GM06990 (cell line): ENCODE measurements around the gene ACER1.

Source experiments
- DNase-seq: peaks from one replicate; pipeline ENCODE4 v3.0.0-alpha.2; 2011; ENCODE audit not compliant: insufficient read length; ENCODE audit errors: extremely low read depth
- H3K27me3 ChIP-seq: replicated peaks from 2 replicates; pipeline ENCODE4 v1.6.0; 2011; ENCODE audit warnings: low read length; ENCODE audit not compliant: control insufficient read depth, insufficient read depth
- H3K36me3 ChIP-seq: 2 replicates; pipeline ENCODE4 v1.5.1; 2011; ENCODE audit warnings: low read length; ENCODE audit not compliant: control insufficient read depth, insufficient read depth
- H3K4me3 ChIP-seq: replicated peaks from 2 replicates; pipeline ENCODE4 v1.5.1; 2011; ENCODE audit warnings: low read depth, mild to moderate bottlenecking, control low read depth, low read length
- TF ChIP-seq, protein P1 (sequence below): IDR thresholded peaks from 2 replicates; pipeline ENCODE4 v1.5.1; 2011; ENCODE audit warnings: low read length, control low read depth, mild to moderate bottlenecking, inconsistent platforms; ENCODE audit not compliant: insufficient read depth, poor library complexity, severe bottlenecking

Gene ACER1

DNA sequence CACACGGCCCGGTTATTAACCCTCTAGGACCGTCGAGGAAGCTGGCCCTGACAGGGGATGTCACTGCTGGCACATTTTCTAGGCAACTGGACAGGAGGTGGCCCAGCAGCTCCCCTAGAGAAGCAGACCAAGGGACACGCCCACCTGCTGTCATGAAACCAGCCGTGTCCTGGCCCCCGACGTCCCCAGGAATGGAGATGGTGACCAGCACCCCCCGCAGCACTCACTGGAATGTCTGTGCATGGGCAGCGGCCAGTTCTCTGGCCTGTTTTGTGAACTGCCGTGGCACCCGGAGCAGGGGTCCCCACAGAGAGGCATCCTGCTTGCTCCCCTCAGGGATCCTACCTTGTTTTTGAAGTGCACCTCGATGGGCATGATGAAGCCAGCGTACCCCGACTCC, 71.5 kb downstream of the ACER1 start:
- no peak overlapping the region for H3K4me3 ChIP-seq
- DNase-seq = no peak
- H3K36me3 ChIP-seq = peaks cover 26% of the 10 kb centered on the region
- no peaks in the 10 kb centered on the region for H3K27me3 ChIP-seq
- TF ChIP-seq, protein P1, sequence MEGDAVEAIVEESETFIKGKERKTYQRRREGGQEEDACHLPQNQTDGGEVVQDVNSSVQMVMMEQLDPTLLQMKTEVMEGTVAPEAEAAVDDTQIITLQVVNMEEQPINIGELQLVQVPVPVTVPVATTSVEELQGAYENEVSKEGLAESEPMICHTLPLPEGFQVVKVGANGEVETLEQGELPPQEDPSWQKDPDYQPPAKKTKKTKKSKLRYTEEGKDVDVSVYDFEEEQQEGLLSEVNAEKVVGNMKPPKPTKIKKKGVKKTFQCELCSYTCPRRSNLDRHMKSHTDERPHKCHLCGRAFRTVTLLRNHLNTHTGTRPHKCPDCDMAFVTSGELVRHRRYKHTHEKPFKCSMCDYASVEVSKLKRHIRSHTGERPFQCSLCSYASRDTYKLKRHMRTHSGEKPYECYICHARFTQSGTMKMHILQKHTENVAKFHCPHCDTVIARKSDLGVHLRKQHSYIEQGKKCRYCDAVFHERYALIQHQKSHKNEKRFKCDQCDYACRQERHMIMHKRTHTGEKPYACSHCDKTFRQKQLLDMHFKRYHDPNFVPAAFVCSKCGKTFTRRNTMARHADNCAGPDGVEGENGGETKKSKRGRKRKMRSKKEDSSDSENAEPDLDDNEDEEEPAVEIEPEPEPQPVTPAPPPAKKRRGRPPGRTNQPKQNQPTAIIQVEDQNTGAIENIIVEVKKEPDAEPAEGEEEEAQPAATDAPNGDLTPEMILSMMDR = no peak

DNA sequence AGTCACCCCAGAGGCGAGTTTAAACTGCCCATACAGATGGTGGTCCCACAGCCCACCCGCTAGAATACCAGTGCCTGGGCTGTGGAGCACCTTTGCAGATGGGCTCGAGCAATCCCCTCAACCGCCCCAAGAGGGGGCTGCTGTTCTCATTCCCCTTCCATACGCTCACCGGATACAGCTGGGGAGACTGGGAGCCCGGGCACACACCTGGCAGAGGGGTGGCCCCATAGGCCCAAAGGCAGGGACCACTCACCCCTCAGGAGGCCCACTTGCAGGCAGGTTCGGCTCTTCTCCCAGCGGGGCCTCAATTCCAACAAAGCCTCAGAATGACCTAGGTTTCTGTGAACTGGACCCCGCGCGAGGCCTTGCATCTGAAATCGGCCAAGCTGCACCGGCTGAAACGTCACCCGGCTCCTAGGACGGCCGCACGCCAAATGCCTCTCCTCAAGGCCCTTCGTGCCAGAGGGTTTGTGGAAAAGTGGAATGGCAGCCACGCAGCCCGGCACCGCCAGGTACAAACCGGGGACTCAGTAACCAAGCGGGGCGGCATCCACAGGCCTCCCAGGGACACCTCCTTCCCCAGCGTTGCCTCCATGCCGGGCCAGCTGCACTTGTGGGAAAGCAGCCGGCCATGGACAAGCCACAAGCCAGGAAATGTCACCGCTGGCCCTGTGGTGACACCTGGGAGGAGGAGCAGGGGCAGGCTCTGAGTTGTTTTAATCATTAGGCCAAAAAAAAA, 72.3 kb downstream of the ACER1 start:
- H3K27me3 ChIP-seq = no peaks in the 10 kb centered on the region
- H3K36me3 ChIP-seq = peaks cover 24% of the 10 kb centered on the region
- H3K4me3 ChIP-seq = no peak overlapping the region
- TF ChIP-seq, protein P1 = peak; percentile 47
- no peak for DNase-seq

DNA sequence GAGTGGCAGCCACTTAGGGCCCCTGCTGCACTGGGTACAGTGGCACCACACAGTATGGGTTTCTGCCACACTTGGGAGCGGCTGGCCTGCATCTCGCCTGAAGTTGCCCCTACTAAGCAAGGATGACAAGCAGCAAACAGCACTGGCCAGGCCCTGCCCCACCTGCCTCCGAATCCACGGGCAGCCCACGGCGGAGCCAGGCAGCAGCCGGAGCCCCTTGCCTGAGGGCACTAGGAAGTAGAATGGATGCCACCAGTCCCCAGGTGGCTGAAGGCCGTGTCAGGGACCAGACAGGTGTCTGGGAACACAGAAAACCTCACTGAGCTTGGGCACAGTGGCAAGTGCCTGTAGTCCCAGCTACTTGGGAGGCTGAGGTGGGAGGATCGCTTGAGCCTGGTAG, 73.0 kb downstream of the ACER1 start:
- Histone ChIP-seq H3K27me3 (no peaks in the 10 kb centered on the region), H3K36me3 (peaks cover 24% of the 10 kb centered on the region), H3K4me3 (no peak overlapping the region)
- TF ChIP-seq, protein P1 = no peak
- no peak for DNase-seq

DNA sequence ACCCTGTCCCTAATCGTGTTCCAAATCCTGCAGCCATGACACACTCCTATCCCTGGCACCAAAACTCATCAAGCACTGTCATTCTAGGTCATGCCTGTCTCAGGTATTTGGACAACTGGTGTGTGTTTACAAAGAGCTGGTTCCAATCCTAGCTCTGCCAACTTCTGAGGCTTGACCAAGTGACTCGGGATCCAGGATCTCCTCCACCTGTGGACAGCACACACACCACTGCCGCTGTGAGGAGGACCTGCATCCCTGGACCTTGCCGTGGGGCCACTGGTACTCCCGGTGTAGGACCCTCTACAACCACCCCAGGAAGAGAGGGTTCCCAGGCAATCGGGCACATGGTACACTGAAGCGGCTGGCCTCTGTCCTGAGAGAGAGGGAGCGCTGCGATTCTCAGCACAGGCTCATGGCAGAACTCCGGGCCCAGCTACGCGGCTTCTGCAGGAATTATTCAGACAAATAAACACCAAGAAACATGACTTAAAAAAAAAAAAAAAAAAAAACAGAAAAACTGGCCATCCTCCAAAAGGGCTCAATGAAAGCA, 74.0 kb downstream of the ACER1 start:
- Histone ChIP-seq H3K4me3 (no peak overlapping the region), H3K27me3 (no peaks in the 10 kb centered on the region), H3K36me3 (peaks cover 24% of the 10 kb centered on the region)
- TF ChIP-seq, protein P1 = no peak
- no peak for DNase-seq

DNA sequence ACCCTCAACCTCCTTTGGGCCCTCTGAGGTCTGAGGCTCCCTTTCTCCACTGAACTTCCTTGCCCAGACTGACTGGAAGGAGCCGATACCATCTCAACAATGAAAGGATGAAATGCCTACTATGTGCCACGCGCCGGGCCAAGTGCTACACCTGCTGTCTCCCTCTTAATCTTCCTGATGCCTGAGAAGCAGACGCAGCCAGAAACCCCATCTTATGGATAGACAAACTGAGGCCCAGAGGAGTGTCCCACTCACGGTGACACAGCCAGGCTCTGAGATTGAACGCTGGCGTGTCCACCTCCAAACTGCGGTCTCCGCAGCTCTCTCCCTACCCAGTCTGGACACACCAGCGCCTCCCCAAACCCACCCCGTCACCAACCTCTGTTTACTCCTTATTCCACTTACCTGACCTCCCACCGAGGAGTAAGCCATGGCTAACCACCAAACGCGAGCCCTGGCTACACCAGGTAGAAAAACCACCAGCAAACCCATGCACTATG, 74.5 kb downstream of the ACER1 start:
- no peak overlapping the region for H3K4me3 ChIP-seq
- no peak for DNase-seq
- TF ChIP-seq, protein P1 = no peak
- peaks cover 27% of the 10 kb centered on the region for H3K36me3 ChIP-seq
- H3K27me3 ChIP-seq = no peaks in the 10 kb centered on the region
